GM04504 (cell line): ENCODE data around the gene KCNQ2.

Experiments used
- DNase-seq: peaks from one replicate; pipeline ENCODE4 v3.0.0-alpha.2; 2012; ENCODE audit warnings: low read depth

KCNQ2 gene

DNA sequence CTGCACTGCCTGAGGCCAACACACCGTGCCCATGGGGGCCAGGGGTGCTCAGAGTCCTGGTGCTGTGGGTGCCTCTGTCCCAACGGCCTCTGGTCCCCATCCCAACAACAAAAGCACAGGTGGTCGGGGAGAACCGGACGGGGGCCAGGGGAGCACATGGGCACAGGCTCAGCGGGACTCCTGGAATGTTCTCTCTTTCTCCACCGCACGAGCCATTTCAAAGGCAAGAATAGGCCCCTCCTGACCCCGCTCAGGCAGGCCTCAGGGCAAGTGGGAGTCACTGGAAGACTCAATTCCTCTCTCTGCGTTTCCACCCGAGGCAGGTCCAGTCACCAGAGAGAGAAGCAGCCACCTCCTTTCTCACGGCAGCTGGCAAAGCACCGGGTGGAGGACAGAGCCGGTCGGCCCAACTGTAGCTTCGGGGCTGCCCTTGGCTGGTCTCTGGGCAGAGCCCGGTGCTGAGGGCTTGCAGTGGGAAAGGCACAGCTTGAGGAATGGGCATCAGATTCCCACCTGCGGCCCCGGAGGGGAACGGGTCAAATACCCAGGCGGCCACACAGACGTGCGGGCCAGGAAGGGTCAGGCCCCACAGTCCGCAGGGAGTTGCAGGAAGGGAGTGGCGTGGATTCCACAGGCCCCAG is 55.2 kb downstream of the KCNQ2 start:
- DNase-seq: no peak

- DNase-seq: no peak
These were observed 55.8 kb downstream of the KCNQ2 start for GRCh38 chr20:63416631-63417030.

- no peak for DNase-seq
These were observed 56.6 kb downstream of the KCNQ2 start for GRCh38 chr20:63415647-63416391.

DNA sequence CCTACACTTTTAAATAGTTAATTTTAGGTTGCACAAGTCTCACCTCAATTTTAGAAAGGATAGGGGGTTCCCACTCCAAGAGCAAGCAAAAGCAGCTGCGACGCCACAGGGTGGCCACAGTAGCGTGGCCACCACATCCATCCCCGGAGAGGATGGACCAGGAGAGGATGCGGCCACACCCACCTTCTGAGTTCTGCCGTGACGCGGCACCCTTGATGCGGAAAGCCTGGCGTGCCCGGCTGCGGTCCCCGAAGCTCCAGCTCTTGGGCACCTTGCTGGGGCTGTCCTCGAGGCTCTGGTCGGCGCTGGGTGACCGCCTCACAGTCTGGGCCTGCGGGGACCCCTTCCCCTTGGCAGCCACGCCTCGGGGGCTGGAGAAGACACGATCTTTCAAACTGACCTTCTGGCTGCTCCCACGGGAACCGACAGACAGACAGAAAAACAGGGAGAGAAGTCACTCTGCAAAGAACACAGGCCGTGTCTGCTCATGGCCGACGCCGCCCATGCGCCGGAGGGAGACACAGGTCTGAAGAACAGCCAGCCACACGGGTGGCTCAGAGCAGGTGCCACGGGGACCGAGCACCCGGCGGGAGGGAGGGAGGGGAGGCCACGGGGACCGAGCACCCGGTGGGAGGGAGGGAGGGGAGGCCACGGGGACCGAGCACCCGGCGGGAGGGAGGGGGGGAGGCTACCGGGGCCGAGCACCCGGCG is 57.6 kb downstream of the KCNQ2 start:
- DNase-seq: no peak

DNA sequence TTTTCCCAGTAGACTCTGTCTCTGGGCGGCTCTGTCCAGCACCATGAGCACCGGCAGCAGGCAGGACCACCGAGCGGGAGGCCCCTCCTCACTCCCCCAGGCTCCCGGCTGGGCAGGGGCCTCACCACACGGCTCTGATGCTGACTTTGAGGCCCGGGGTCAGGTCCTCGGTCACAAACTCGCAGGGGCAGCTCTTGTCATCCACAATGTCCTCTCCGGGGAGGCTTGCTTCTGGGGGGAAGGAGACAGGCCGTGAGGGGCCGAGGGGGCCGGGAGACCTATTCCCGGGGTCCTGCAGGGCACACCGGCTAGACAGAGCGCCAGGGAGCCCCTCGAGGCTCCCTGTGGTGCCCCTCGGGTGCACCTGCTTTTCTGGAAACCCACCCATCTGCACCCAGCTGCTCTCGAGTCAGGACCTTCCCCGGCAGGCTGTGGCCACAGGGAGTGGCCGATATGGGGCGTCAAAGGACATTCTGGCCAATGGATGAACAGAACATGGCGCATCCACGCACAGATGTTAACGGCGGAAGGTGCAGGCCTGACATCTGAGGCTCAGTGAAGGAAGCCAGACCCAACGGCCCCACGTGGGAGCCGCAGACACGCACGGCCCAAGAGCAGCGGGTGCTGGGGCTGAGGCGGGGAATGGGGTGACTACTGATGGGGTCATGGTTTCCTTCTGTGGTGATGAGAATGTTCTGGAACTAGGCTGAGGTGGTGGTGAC is 58.3 kb downstream of the KCNQ2 start:
- no peak for DNase-seq

DNA sequence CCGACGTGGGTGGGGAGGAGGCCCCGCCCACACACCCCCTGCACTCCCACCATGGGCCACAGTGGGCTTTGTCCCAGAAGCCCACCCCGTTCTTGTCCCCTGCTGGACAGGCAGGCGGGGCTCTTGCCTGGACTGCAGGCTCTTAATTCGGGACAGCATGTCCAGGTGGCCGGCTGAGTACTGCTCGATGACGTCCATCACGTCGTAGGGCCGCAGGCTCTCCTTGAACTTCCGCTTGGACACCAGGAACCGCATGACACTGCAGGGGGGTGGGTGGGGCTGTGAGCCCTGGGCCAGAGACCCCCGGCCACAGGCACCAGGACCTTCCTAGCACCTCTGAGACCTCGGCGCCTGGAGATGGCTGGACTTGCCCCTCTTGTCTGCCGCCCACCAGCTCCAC is 59.1 kb downstream of the KCNQ2 start:
- DNase-seq: no peak

- no peak for DNase-seq
These were observed 59.6 kb downstream of the KCNQ2 start for GRCh38 chr20:63412889-63413288.

DNA sequence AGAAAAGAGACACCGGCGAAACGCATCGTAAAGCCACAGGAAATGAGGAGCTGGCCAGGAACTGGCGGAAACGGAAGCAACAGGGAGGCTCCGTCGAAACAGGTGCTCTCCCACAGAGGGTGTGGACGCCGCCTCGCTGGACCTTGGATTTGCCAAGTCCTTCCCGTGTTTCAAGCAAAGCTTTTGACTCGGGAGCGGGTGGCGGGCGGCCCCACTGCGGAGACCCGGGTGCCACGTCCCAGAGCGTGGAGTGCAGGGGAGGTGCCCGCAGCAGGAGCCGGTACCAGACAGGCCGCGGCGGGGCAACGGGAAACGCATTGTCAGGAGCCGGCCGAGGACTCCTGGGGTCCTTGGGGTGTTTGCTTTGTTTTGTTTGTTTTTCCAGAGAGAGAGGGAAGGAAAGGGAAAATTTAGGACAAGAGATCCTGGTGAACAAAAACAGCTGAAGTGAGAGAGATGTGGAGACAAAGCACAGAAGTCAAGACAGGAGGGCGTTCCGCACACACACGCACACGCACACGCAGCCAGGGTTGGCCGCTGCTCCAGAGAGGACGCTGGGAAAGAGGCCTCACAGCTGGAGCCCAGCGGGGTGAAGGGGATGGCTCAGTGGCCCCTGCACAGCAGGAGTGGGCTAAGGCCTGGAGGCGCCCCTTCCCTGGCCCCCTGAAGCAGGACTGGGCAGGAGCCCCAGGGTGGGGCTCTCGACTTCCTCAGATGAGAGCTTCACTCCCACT is 60.4 kb downstream of the KCNQ2 start:
- no peak for DNase-seq

GRCh38 chr20:63411151-63411897 is 61.1 kb downstream of the KCNQ2 start:
- DNase-seq: no peak

- no peak for DNase-seq
These were observed 62.5 kb downstream of the KCNQ2 start for GRCh38 chr20:63409834-63410435.

DNA sequence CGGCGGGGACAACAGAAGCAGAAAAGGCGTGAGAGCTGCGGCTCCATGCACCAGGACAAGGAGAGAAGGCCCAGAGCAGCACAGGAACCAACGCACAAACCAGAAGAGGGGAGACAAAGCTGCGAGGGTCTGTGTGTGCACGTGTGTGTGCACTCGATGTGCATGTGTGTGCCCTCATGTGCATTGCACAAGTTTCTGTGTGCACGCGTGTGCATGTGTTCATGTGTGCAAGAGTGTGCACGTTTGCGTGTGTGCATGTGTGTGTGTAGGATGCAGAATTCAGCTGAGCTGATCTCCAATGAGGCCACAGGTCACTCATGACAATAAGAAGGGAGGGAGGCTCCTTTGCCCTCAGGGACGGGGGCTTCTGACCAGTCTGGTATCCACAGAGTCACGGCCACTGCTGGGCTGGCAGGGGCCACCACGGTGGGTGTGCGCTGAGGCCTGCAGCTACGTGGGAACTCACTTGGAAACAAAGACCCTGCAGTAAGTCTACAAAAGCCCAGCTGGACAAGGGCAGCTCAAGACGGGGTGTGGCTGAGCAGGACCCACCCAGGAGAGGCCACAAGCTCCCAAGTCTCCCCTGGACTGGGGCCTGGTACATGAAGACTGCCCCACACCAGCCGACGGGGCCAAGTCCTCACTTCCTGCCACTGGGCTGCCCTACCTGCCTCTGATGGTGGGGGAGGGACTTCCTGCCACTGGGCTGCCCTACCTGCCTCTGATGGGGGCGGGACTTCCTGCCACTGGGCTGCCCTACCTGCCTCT is 63.2 kb downstream of the KCNQ2 start:
- DNase-seq: no peak

- DNase-seq: no peak
These were observed 63.8 kb downstream of the KCNQ2 start for GRCh38 chr20:63408684-63409046.

DNA sequence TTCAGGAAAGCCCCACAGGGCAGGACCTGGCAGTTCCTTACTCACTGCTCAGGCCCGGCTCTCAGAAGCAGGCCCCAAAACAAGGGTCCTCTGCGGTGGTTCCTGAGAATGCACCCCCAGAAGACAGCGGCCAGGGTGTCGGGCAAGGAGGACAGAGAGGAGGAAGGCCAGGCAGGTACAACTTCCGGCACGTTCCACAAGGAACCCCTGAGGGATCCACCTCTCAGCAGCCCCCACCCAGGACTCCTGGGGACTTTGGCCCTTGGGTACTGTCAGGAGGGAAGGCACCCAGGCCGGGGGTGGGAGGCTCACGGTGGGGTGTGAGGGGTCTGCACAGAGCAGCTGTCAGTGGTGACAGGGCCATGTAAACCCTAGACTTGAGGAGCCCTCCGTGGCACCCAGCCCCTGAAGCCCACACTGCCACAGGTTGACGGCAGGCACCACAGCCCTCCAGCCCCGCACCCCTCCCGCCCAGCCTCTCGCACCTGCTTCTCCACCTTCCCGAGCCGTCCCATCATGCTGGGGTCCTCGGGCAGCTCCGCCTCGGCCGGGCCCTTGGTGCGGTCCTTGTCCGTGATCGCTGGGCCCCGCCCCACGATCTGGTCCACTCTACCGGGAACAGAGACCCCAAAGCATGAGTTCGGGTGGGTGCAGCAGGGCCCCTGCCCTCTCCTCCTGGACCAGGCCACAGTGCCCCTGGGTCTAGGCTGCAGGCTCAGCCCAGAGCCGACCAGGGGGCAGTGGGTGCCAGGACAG is 64.3 kb downstream of the KCNQ2 start:
- DNase-seq: no peak

DNA sequence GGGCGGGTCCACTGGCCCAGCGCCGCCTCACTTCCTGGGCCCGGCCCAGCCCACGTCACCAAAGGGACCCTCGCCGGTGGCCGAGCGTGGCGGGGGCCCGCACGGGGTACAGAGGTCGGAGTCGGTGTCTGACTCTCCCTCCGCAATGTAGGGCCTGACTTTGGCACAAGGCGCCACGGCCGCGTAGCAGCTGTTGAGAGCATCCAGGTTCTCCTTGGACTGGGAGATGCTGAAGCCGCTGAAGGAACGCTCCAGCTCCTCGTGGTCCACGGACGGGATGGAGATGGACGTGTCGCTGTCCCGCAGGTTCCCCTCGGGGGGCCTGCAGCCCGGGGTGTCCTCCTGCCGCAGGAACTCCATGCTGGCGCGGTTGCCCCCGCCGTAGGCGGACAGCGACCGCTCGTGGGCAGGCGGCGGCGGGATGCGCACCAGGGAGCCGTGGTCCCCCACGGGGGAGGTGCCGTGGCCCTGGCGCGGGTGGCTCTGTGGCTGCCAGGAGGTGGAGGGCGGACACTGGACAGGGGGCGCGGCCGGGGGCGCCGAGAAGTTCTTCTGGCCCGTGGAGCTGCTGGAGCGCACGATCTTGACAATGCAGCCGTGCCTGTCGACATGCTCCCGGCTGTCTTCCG is 65.7 kb downstream of the KCNQ2 start:
- no peak for DNase-seq

- no peak for DNase-seq
These were observed 66.4 kb downstream of the KCNQ2 start for GRCh38 chr20:63406011-63406410.

DNA sequence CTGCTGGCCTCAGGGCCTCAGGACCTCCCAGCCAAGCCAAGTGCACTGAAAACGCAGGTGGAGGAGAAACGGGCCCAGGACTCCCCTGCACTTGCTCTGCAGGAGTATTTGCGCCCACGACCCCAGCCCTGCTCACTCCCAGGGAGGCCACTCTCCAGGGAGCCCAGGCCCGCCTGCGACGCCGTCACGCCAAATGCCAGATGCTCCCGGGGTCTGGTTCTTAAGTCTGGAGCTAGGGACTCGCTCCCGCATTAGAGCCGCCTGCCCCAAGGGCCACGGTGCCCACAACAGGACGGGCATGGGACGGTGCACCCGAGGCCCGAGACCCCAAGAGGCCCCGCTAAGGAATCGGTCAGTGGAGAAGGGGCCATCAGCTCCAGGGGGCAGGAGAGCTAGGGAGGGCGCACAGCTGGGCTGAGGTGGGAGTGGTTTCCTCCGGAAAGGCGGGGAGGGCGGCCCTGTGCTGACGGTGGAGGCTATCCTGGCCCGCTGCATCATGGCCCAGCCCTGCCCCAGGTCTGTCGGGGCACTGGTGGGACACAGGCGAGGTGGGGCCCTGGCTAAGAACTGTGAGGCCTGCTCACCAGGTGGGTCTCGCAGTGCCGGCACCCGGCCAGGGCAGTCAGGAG is 67.2 kb downstream of the KCNQ2 start:
- DNase-seq: no peak

- no peak for DNase-seq
These were observed 68.0 kb downstream of the KCNQ2 start for GRCh38 chr20:63404129-63405085.
